HEK293 (cell line): ENCODE measurements around the gene PHACTR2.
A peak's percentile ranks its signal among the peaks of the same experiment; 100 is the strongest.

Experiments
- EGR2 ChIP-seq: fragments of 450-650 bp; formaldehyde crosslinking; IDR thresholded peaks from 2 replicates; pipeline ENCODE4 v1.5.1; 2016; ENCODE audit warnings: low read depth, missing biosample characterization, missing genetic modification characterization
- GLI2 ChIP-seq: fragments of 450-650 bp; formaldehyde crosslinking; IDR thresholded peaks from 2 replicates; pipeline ENCODE4; 2017; ENCODE audit warnings: missing biosample characterization, missing genetic modification characterization, low read depth, borderline replicate concordance
- KLF1 ChIP-seq: fragments of 450-650 bp; formaldehyde crosslinking; IDR thresholded peaks from 2 replicates; pipeline ENCODE4 v1.5.1; 2016; ENCODE audit warnings: missing biosample characterization, missing genetic modification characterization
- KLF16 ChIP-seq: fragments of 450-650 bp; formaldehyde crosslinking; IDR thresholded peaks from 2 replicates; pipeline ENCODE4 v1.5.1; 2017; ENCODE audit warnings: missing biosample characterization, missing genetic modification characterization
- KLF9 ChIP-seq: fragments of 450-650 bp; formaldehyde crosslinking; IDR thresholded peaks from 2 replicates; pipeline ENCODE4 v1.5.1; 2016; ENCODE audit warnings: missing biosample characterization, missing genetic modification characterization, low read depth
- OSR2 ChIP-seq: fragments of 450-650 bp; formaldehyde crosslinking; IDR thresholded peaks from 2 replicates; pipeline ENCODE4 v1.5.1; 2016; ENCODE audit warnings: missing biosample characterization, missing genetic modification characterization
- OVOL3 ChIP-seq: fragments of 450-650 bp; formaldehyde crosslinking; IDR thresholded peaks from 2 replicates; pipeline ENCODE4 v1.5.1; 2016; ENCODE audit warnings: missing biosample characterization, missing genetic modification characterization
- REPIN1 ChIP-seq: fragments of 450-650 bp; formaldehyde crosslinking; IDR thresholded peaks from 2 replicates; pipeline ENCODE4 v1.5.1; 2017; ENCODE audit warnings: missing biosample characterization, missing genetic modification characterization, low read depth
- SALL2 ChIP-seq: fragments of 450-650 bp; formaldehyde crosslinking; IDR thresholded peaks from 2 replicates; pipeline ENCODE4 v1.5.0; 2017; ENCODE audit warnings: missing biosample characterization, mild to moderate bottlenecking, missing genetic modification characterization, borderline replicate concordance
- ZBTB17 ChIP-seq: fragments of 450-650 bp; formaldehyde crosslinking; IDR thresholded peaks from 2 replicates; pipeline ENCODE4 v1.5.1; 2016; ENCODE audit warnings: missing biosample characterization, missing genetic modification characterization
- ZBTB20 ChIP-seq: fragments of 450-650 bp; formaldehyde crosslinking; IDR thresholded peaks from 2 replicates; pipeline ENCODE4 v1.5.1; 2016; ENCODE audit warnings: missing biosample characterization, missing genetic modification characterization
- ZBTB21 ChIP-seq: fragments of 450-650 bp; formaldehyde crosslinking; IDR thresholded peaks from 2 replicates; pipeline ENCODE4 v1.5.1; 2017; ENCODE audit warnings: missing biosample characterization, missing genetic modification characterization
- ZEB2 ChIP-seq: fragments of 450-650 bp; formaldehyde crosslinking; IDR thresholded peaks from 2 replicates; pipeline ENCODE4 v1.5.1; 2016; ENCODE audit warnings: missing biosample characterization, missing genetic modification characterization
- ZFHX2 ChIP-seq: fragments of 450-650 bp; formaldehyde crosslinking; conservative IDR thresholded peaks from 2 replicates; pipeline ENCODE4 v1.5.1; 2016; ENCODE audit warnings: missing biosample characterization, missing genetic modification characterization
- ZNF157 ChIP-seq: fragments of 450-650 bp; formaldehyde crosslinking; IDR thresholded peaks from 2 replicates; pipeline ENCODE4 v1.5.1; 2016; ENCODE audit warnings: missing biosample characterization, missing genetic modification characterization
- ZNF184 ChIP-seq: fragments of 450-650 bp; IDR thresholded peaks from 2 replicates; pipeline ENCODE4 v1.5.1; 2018; ENCODE audit warnings: missing biosample characterization, mild to moderate bottlenecking, missing genetic modification characterization
- ZNF2 ChIP-seq: fragments of 450-650 bp; formaldehyde crosslinking; IDR thresholded peaks from 2 replicates; pipeline ENCODE4 v1.5.1; 2016; ENCODE audit warnings: missing biosample characterization, missing genetic modification characterization
- ZNF223 ChIP-seq: fragments of 450-650 bp; formaldehyde crosslinking; IDR thresholded peaks from 2 replicates; pipeline ENCODE4 v1.5.1; 2016; ENCODE audit warnings: missing biosample characterization, missing genetic modification characterization
- ZNF302 ChIP-seq: fragments of 450-650 bp; formaldehyde crosslinking; IDR thresholded peaks from 2 replicates; pipeline ENCODE4 v1.5.1; 2016; ENCODE audit warnings: missing biosample characterization, missing genetic modification characterization, low read depth
- ZNF354C ChIP-seq: fragments of 450-650 bp; formaldehyde crosslinking; IDR thresholded peaks from 2 replicates; pipeline ENCODE4 v1.5.1; 2016; ENCODE audit warnings: missing biosample characterization, missing genetic modification characterization, low read depth, borderline replicate concordance
- ZNF501 ChIP-seq: fragments of 450-650 bp; formaldehyde crosslinking; IDR thresholded peaks from 2 replicates; pipeline ENCODE4 v1.5.1; 2016; ENCODE audit warnings: missing biosample characterization, missing genetic modification characterization
- ZNF513 ChIP-seq: fragments of 450-650 bp; IDR thresholded peaks from 2 replicates; pipeline ENCODE4 v1.5.1; 2018; ENCODE audit warnings: missing biosample characterization, missing genetic modification characterization
- ZNF600 ChIP-seq: fragments of 450-650 bp; formaldehyde crosslinking; IDR thresholded peaks from 2 replicates; pipeline ENCODE4 v1.5.1; 2016; ENCODE audit warnings: missing biosample characterization, missing genetic modification characterization
- ZNF629 ChIP-seq: fragments of 450-650 bp; formaldehyde crosslinking; IDR thresholded peaks from 2 replicates; pipeline ENCODE4 v1.5.1; 2017; ENCODE audit warnings: missing biosample characterization, missing genetic modification characterization
- ZNF664 ChIP-seq: fragments of 450-650 bp; formaldehyde crosslinking; IDR thresholded peaks from 2 replicates; pipeline ENCODE4 v1.5.1; 2016; ENCODE audit warnings: missing biosample characterization, missing genetic modification characterization
- ZNF791 ChIP-seq: fragments of 450-650 bp; formaldehyde crosslinking; IDR thresholded peaks from 2 replicates; pipeline ENCODE4 v1.5.1; 2016; ENCODE audit warnings: missing biosample characterization, missing genetic modification characterization
- ZSCAN16 ChIP-seq: fragments of 450-650 bp; formaldehyde crosslinking; IDR thresholded peaks from 2 replicates; pipeline ENCODE4 v1.5.1; 2016; ENCODE audit warnings: missing biosample characterization, missing genetic modification characterization
- ZSCAN5A ChIP-seq: fragments of 450-650 bp; formaldehyde crosslinking; IDR thresholded peaks from 2 replicates; pipeline ENCODE4 v1.5.1; 2016; ENCODE audit warnings: missing biosample characterization, missing genetic modification characterization
- TF ChIP-seq, protein P1 (sequence below): fragments of 450-650 bp; formaldehyde crosslinking; IDR thresholded peaks from 2 replicates; pipeline ENCODE4 v1.5.1; 2017; ENCODE audit warnings: missing biosample characterization, missing genetic modification characterization
- TF ChIP-seq, protein P2 (sequence below): fragments of 450-650 bp; formaldehyde crosslinking; IDR thresholded peaks from 2 replicates; pipeline ENCODE4 v1.5.1; 2016; ENCODE audit warnings: missing biosample characterization, missing genetic modification characterization
- TF ChIP-seq, protein P3 (sequence below): fragments of 450-650 bp; formaldehyde crosslinking; IDR thresholded peaks from 2 replicates; pipeline ENCODE4 v1.5.1; 2016; ENCODE audit warnings: missing biosample characterization, missing genetic modification characterization, borderline replicate concordance

PHACTR2 gene

GRCh38 chr6:143755301-143755744, 77.6 kb downstream of the PHACTR2 start (continued):
- no peak for TF ChIP-seq ZSCAN5A (tag by site-specific recombination)
- peak; percentile 94 for TF ChIP-seq ZBTB17 (tag by site-specific recombination)
- no peak for TF ChIP-seq REPIN1 (tag by site-specific recombination)
- peak; percentile 97 for TF ChIP-seq OVOL3 (tag by site-specific recombination)
- TF ChIP-seq, protein P1, sequence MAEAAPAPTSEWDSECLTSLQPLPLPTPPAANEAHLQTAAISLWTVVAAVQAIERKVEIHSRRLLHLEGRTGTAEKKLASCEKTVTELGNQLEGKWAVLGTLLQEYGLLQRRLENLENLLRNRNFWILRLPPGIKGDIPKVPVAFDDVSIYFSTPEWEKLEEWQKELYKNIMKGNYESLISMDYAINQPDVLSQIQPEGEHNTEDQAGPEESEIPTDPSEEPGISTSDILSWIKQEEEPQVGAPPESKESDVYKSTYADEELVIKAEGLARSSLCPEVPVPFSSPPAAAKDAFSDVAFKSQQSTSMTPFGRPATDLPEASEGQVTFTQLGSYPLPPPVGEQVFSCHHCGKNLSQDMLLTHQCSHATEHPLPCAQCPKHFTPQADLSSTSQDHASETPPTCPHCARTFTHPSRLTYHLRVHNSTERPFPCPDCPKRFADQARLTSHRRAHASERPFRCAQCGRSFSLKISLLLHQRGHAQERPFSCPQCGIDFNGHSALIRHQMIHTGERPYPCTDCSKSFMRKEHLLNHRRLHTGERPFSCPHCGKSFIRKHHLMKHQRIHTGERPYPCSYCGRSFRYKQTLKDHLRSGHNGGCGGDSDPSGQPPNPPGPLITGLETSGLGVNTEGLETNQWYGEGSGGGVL (tag by site-specific recombination) = peak; percentile 63
- peak; percentile 71; the same call in 1 of the 2 replicates for TF ChIP-seq ZNF501 (tag by site-specific recombination)
- peak; percentile 73 for TF ChIP-seq ZNF184 (tag by site-specific recombination)
- peak; percentile 27; the same call in 1 of the 2 replicates for TF ChIP-seq ZBTB20
- no peak for TF ChIP-seq EGR2 (tag by site-specific recombination)
- TF ChIP-seq KLF1 (tag by site-specific recombination) = no peak
- TF ChIP-seq KLF16 (tag by site-specific recombination) = peak; percentile 88
- TF ChIP-seq ZNF600 (tag by site-specific recombination) = peak; percentile 78
- TF ChIP-seq ZEB2 = peak; percentile 84
- peak; percentile 99 for TF ChIP-seq ZNF629 (tag by site-specific recombination)
- no peak for TF ChIP-seq ZNF791 (tag by site-specific recombination)
- TF ChIP-seq GLI2 (tag by site-specific recombination) = peak; percentile 99
- TF ChIP-seq ZNF223 (tag by site-specific recombination) = 0 out of 2 replicates have a peak, but pooled peaks have one; percentile 27
- no peak for TF ChIP-seq SALL2
- no peak for TF ChIP-seq KLF9 (tag by site-specific recombination)
- peak; percentile 98 for TF ChIP-seq OSR2 (tag by site-specific recombination)
- TF ChIP-seq ZNF157 (tag by site-specific recombination) = no peak
- TF ChIP-seq ZNF354C = no peak
- TF ChIP-seq, protein P2, sequence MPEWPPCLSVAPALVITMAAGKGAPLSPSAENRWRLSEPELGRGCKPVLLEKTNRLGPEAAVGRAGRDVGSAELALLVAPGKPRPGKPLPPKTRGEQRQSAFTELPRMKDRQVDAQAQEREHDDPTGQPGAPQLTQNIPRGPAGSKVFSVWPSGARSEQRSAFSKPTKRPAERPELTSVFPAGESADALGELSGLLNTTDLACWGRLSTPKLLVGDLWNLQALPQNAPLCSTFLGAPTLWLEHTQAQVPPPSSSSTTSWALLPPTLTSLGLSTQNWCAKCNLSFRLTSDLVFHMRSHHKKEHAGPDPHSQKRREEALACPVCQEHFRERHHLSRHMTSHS = peak; percentile 95
- TF ChIP-seq ZSCAN16 (tag by site-specific recombination) = no peak
- peak; percentile 42; the same call in 1 of the 2 replicates for TF ChIP-seq ZNF513 (tag by site-specific recombination)
- TF ChIP-seq ZBTB21 (tag by site-specific recombination) = peak; percentile 92
- peak; percentile 56; the same call in 1 of the 2 replicates for TF ChIP-seq ZNF302
- no peak for TF ChIP-seq ZNF664
- no peak for TF ChIP-seq ZFHX2 (tag by site-specific recombination)
- TF ChIP-seq, protein P3, sequence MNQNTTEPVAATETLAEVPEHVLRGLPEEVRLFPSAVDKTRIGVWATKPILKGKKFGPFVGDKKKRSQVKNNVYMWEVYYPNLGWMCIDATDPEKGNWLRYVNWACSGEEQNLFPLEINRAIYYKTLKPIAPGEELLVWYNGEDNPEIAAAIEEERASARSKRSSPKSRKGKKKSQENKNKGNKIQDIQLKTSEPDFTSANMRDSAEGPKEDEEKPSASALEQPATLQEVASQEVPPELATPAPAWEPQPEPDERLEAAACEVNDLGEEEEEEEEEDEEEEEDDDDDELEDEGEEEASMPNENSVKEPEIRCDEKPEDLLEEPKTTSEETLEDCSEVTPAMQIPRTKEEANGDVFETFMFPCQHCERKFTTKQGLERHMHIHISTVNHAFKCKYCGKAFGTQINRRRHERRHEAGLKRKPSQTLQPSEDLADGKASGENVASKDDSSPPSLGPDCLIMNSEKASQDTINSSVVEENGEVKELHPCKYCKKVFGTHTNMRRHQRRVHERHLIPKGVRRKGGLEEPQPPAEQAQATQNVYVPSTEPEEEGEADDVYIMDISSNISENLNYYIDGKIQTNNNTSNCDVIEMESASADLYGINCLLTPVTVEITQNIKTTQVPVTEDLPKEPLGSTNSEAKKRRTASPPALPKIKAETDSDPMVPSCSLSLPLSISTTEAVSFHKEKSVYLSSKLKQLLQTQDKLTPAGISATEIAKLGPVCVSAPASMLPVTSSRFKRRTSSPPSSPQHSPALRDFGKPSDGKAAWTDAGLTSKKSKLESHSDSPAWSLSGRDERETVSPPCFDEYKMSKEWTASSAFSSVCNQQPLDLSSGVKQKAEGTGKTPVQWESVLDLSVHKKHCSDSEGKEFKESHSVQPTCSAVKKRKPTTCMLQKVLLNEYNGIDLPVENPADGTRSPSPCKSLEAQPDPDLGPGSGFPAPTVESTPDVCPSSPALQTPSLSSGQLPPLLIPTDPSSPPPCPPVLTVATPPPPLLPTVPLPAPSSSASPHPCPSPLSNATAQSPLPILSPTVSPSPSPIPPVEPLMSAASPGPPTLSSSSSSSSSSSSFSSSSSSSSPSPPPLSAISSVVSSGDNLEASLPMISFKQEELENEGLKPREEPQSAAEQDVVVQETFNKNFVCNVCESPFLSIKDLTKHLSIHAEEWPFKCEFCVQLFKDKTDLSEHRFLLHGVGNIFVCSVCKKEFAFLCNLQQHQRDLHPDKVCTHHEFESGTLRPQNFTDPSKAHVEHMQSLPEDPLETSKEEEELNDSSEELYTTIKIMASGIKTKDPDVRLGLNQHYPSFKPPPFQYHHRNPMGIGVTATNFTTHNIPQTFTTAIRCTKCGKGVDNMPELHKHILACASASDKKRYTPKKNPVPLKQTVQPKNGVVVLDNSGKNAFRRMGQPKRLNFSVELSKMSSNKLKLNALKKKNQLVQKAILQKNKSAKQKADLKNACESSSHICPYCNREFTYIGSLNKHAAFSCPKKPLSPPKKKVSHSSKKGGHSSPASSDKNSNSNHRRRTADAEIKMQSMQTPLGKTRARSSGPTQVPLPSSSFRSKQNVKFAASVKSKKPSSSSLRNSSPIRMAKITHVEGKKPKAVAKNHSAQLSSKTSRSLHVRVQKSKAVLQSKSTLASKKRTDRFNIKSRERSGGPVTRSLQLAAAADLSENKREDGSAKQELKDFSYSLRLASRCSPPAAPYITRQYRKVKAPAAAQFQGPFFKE = no peak
- peak; percentile 92 for TF ChIP-seq ZNF2 (tag by site-specific recombination)
